ENCODE measurements around the gene PSTPIP1. TPM values are rescaled to one million over a fixed set of nuclear protein-coding genes. Genes with fewer than 3 reads are reported as not detected.

The PSTPIP1 gene
- total RNA-seq, 4 donors from 2014 or later = 6.3 to 40.4 (median 19.5) TPM

GRCh38 chr15:77030048-77030927 is 35.4 kb downstream of the PSTPIP1 start:
- peak overlapping the region in 1 of 4 donors; percentile 12 for H3K27ac ChIP-seq
- peak; percentile 14 to 73 (median 59) for DNase-seq
- H3K27me3 ChIP-seq = no peaks in the 10 kb centered on the region

GRCh38 chr15:77030928-77031375 is 36.0 kb downstream of the PSTPIP1 start:
- Histone ChIP-seq H3K27ac (no peak overlapping the region), H3K9me3 (no peaks in the 10 kb centered on the region), H3K4me1 (peaks cover 0 to 15% (median 0%) of the 10 kb centered on the region in 4 donors), H3K36me3 (no peaks in the 10 kb centered on the region), H3K4me3 (no peak overlapping the region), H3K27me3 (no peaks in the 10 kb centered on the region)
- peak; percentile 12 to 50 (median 41) for DNase-seq
- no peak for TF ChIP-seq POLR2A (IDR thresholded peaks at IDR 0.05)

More at GRCh38 chr15:77030048-77030927, 35.4 kb downstream of the PSTPIP1 start:
- H3K36me3 ChIP-seq = no peaks in the 10 kb centered on the region
- TF ChIP-seq CTCF (IDR thresholded peaks at IDR 0.05) (no peak), POLR2A (IDR thresholded peaks at IDR 0.05) (no peak)
- no peak overlapping the region for H3K4me3 ChIP-seq
- H3K9me3 ChIP-seq = no peaks in the 10 kb centered on the region
- peaks cover 0 to 15% (median 0%) of the 10 kb centered on the region in 4 donors for H3K4me1 ChIP-seq

- TF ChIP-seq POLR2A (IDR thresholded peaks at IDR 0.05) (no peak), CTCF (IDR thresholded peaks at IDR 0.05) (peak in 3 of 6 experiments; percentile 8 to 35 (median 29))
- Histone ChIP-seq H3K4me3 (no peak overlapping the region), H3K36me3 (peaks cover 0 to 2% (median 0%) of the 10 kb centered on the region in 3 donors), H3K4me1 (peaks cover 0 to 15% (median 0%) of the 10 kb centered on the region in 4 donors), H3K27me3 (no peaks in the 10 kb centered on the region), H3K9me3 (no peaks in the 10 kb centered on the region), H3K27ac (no peak overlapping the region)
- peak; percentile 46 to 77 (median 61) for DNase-seq
Measured at GRCh38 chr15:77031376-77032050, 36.6 kb downstream of the PSTPIP1 start.

- no peak overlapping the region for H3K4me3 ChIP-seq
- no peaks in the 10 kb centered on the region for H3K9me3 ChIP-seq
- H3K27me3 ChIP-seq = no peaks in the 10 kb centered on the region
- TF ChIP-seq POLR2A (IDR thresholded peaks at IDR 0.05) (no peak), CTCF (IDR thresholded peaks at IDR 0.05) (no peak)
- no peak overlapping the region for H3K27ac ChIP-seq
- peak; percentile 9 to 56 (median 49) for DNase-seq
- H3K36me3 ChIP-seq = peaks cover 0 to 8% (median 0%) of the 10 kb centered on the region in 3 donors
- peaks cover 0 to 15% (median 0%) of the 10 kb centered on the region in 4 donors for H3K4me1 ChIP-seq
Measured at GRCh38 chr15:77032052-77032646, 37.2 kb downstream of the PSTPIP1 start.

GRCh38 chr15:77032647-77033416 is 37.9 kb downstream of the PSTPIP1 start:
- H3K27ac ChIP-seq = no peak overlapping the region
- H3K36me3 ChIP-seq = peaks cover 0 to 15% (median 0%) of the 10 kb centered on the region in 3 donors
- H3K4me3 ChIP-seq = no peak overlapping the region
- peaks cover 0 to 15% (median 0%) of the 10 kb centered on the region in 4 donors for H3K4me1 ChIP-seq
- DNase-seq = peak; percentile 3 to 49 (median 46)
- no peaks in the 10 kb centered on the region for H3K27me3 ChIP-seq
- TF ChIP-seq CTCF (IDR thresholded peaks at IDR 0.05) (no peak), POLR2A (IDR thresholded peaks at IDR 0.05) (no peak)
- H3K9me3 ChIP-seq = no peaks in the 10 kb centered on the region

Measured in Peyer's patch (tissue), 4 donors.